SK-N-SH treated with all-trans-retinoic acid at 6 μM for 48 hours (cell line): ENCODE results near the gene LCA5.

Experiments
- ATAC-seq: fragments of 200-7000 bp; cut with Tn5 transposase; 3 replicates; pipeline ENCODE4 v1.9.1; 2020; ENCODE audit warnings: mild to moderate bottlenecking, moderate library complexity
- ARNTL ChIP-seq: fragments of 450-650 bp; formaldehyde crosslinking; IDR thresholded peaks from 2 replicates; pipeline ENCODE4 v1.5.0; 2020; ENCODE audit warnings: low read depth, mild to moderate bottlenecking, moderate library complexity, borderline replicate concordance
- BACH2 ChIP-seq: fragments of 250-450 bp; sonication (Bioruptor Pico); IDR thresholded peaks from 2 replicates; pipeline ENCODE4 v1.9.0; 2021; ENCODE audit warnings: mild to moderate bottlenecking, borderline replicate concordance
- CREB5 ChIP-seq: fragments of 250-450 bp; sonication (Bioruptor Pico); IDR thresholded peaks from 2 replicates; pipeline ENCODE4 v1.5.1; 2020; ENCODE audit warnings: low read depth, mild to moderate bottlenecking, moderate library complexity
- CSRNP3 ChIP-seq: fragments of 250-450 bp; sonication (Bioruptor Pico); IDR thresholded peaks from 2 replicates; pipeline ENCODE4 v1.5.1; 2021; ENCODE audit warnings: mild to moderate bottlenecking, moderate library complexity
- ESRRG ChIP-seq: fragments of 250-450 bp; sonication (Bioruptor Pico); IDR thresholded peaks from 2 replicates; pipeline ENCODE4 v1.6.1; 2021; ENCODE audit warnings: mild to moderate bottlenecking
- GLIS3 ChIP-seq: fragments of 250-450 bp; sonication (Bioruptor Pico); IDR thresholded peaks from 2 replicates; pipeline ENCODE4 v1.5.0; 2020; ENCODE audit warnings: mild to moderate bottlenecking, moderate library complexity
- ISL1 ChIP-seq: fragments of 250-450 bp; sonication (Bioruptor Pico); IDR thresholded peaks from 2 replicates; pipeline ENCODE4 v2.1.2; 2022; ENCODE audit warnings: mild to moderate bottlenecking, moderate library complexity
- PATZ1 ChIP-seq: fragments of 250-450 bp; sonication (Bioruptor Pico); IDR thresholded peaks from 2 replicates; pipeline ENCODE4 v1.8.0; 2020; ENCODE audit warnings: mild to moderate bottlenecking, moderate library complexity, borderline replicate concordance
- PPARA ChIP-seq: fragments of 250-450 bp; sonication (Bioruptor Pico); IDR thresholded peaks from 2 replicates; pipeline ENCODE4 v1.5.0; 2020; ENCODE audit warnings: mild to moderate bottlenecking, borderline replicate concordance
- RARB ChIP-seq: fragments of 250-450 bp; sonication (Bioruptor Pico); IDR thresholded peaks from 2 replicates; pipeline ENCODE4 v1.8.0; 2021; ENCODE audit warnings: mild to moderate bottlenecking, moderate library complexity
- SNAI2 ChIP-seq: fragments of 250-450 bp; sonication (Bioruptor Pico); IDR thresholded peaks from 2 replicates; pipeline ENCODE4 v1.5.0; 2020; ENCODE audit warnings: mild to moderate bottlenecking, moderate library complexity
- TCF4 ChIP-seq: fragments of 250-450 bp; sonication (Bioruptor Pico); IDR thresholded peaks from 2 replicates; pipeline ENCODE4 v1.8.0; 2021; ENCODE audit warnings: mild to moderate bottlenecking, moderate library complexity, borderline replicate concordance
- TOX ChIP-seq: fragments of 250-450 bp; sonication (Bioruptor Pico); IDR thresholded peaks from 2 replicates; pipeline ENCODE4 v1.8.0; 2021; ENCODE audit warnings: mild to moderate bottlenecking, moderate library complexity, borderline replicate concordance
- TSHZ2 ChIP-seq: fragments of 250-450 bp; sonication (Bioruptor Pico); IDR thresholded peaks from 2 replicates; pipeline ENCODE4 v1.5.0; 2020; ENCODE audit warnings: mild to moderate bottlenecking, moderate library complexity
- ZFP3 ChIP-seq: fragments of 250-450 bp; sonication (Bioruptor Pico); IDR thresholded peaks from 2 replicates; pipeline ENCODE4 v1.5.0; 2020; ENCODE audit warnings: mild to moderate bottlenecking, moderate library complexity
- ZFP30 ChIP-seq: fragments of 450-650 bp; formaldehyde crosslinking; IDR thresholded peaks from 2 replicates; pipeline ENCODE4 v1.5.0; 2022; ENCODE audit warnings: mild to moderate bottlenecking, moderate library complexity
- ZNF565 ChIP-seq: fragments of 450-650 bp; formaldehyde crosslinking; conservative IDR thresholded peaks from 2 replicates; pipeline ENCODE4 v1.5.0; 2020; ENCODE audit warnings: low read depth, mild to moderate bottlenecking, moderate library complexity
- ZNF70 ChIP-seq: fragments of 450-650 bp; formaldehyde crosslinking; IDR thresholded peaks from 2 replicates; pipeline ENCODE4 v1.5.0; 2020; ENCODE audit warnings: mild to moderate bottlenecking, moderate library complexity
- ZNF8 ChIP-seq: fragments of 450-650 bp; formaldehyde crosslinking; IDR thresholded peaks from 2 replicates; pipeline ENCODE4 v1.5.0; 2020; ENCODE audit warnings: mild to moderate bottlenecking, moderate library complexity

LCA5 gene

GRCh38 chr6:79467716-79468115, 69.5 kb downstream of the LCA5 start:
- peak; percentile 18; the same call in 1 of the 3 replicates for ATAC-seq
- TF ChIP-seq ZNF565 (CRISPR knock-in tag): no peak
- TF ChIP-seq PATZ1: no peak
- TF ChIP-seq RARB: no peak
- TF ChIP-seq ZNF70: no peak
- no peak for TF ChIP-seq TCF4
- no peak for TF ChIP-seq TSHZ2
- no peak for TF ChIP-seq ESRRG (CRISPR knock-in tag)
- TF ChIP-seq TOX (CRISPR knock-in tag): no peak
- no peak for TF ChIP-seq PPARA (CRISPR knock-in tag)
- no peak for TF ChIP-seq ISL1
- TF ChIP-seq ZFP30: no peak
- TF ChIP-seq SNAI2 (CRISPR knock-in tag): no peak
- no peak for TF ChIP-seq CSRNP3

- peak; percentile 40; the same call in 2 of the 3 replicates for ATAC-seq
- TF ChIP-seq ZNF70 (no peak), ZFP30 (no peak), GLIS3 (no peak), CREB5 (no peak), SNAI2 (CRISPR knock-in tag) (no peak), BACH2 (no peak), ARNTL (CRISPR knock-in tag) (no peak), ZNF8 (CRISPR knock-in tag) (no peak), ZFP3 (CRISPR knock-in tag) (no peak), CSRNP3 (no peak), PATZ1 (no peak), ZNF565 (CRISPR knock-in tag) (no peak), ISL1 (no peak), ESRRG (CRISPR knock-in tag) (no peak), TSHZ2 (no peak), RARB (no peak), TOX (CRISPR knock-in tag) (no peak)
Observed at GRCh38 chr6:79466207-79466834, 70.9 kb downstream of the LCA5 start.
